Smooth muscle cell (in vitro differentiated cells): ENCODE data around the gene ERG. TPM values are rescaled to one million over a fixed set of nuclear protein-coding genes. Genes with fewer than 3 reads are reported as not detected.

Experiments
- DNase-seq: peaks from one replicate; lab custom pipeline; 2025; ENCODE audit not compliant: unreplicated experiment; lab: John Stamatoyannopoulos, UW
- H2AFZ ChIP-seq: fragments of 200-600 bp; sonication (generic); 2 replicates; pipeline ENCODE4 v1.6.0; 2016; ENCODE audit warnings: antibody characterized with exemption, low read depth, mild to moderate bottlenecking
- H3F3A ChIP-seq: fragments of 200-600 bp; sonication (generic); 2 replicates; pipeline ENCODE4 v1.6.0; 2017; ENCODE audit warnings: antibody characterized with exemption, low read depth
- H3K27ac ChIP-seq: fragments of 200-600 bp; sonication (generic); 2 replicates; pipeline ENCODE4 v1.5.1; 2016; ENCODE audit warnings: low read depth, mild to moderate bottlenecking
- H3K27me3 ChIP-seq: fragments of 200-600 bp; sonication (generic); 2 replicates; pipeline ENCODE4 v1.6.1; 2016; ENCODE audit warnings: low read depth, mild to moderate bottlenecking
- H3K36me3 ChIP-seq: fragments of 200-600 bp; sonication (generic); 2 replicates; pipeline ENCODE4 v1.5.1; 2016; ENCODE audit warnings: low read depth
- H3K4me1 ChIP-seq: fragments of 200-600 bp; sonication (generic); 2 replicates; pipeline ENCODE4 v1.5.1; 2016; ENCODE audit warnings: low read depth
- H3K4me2 ChIP-seq: fragments of 200-600 bp; sonication (generic); 2 replicates; pipeline ENCODE4 v1.6.0; 2016; ENCODE audit warnings: mild to moderate bottlenecking
- H3K4me3 ChIP-seq: fragments of 200-600 bp; sonication (generic); 2 replicates; pipeline ENCODE4 v1.5.1; 2016; ENCODE audit warnings: mild to moderate bottlenecking
- H3K79me2 ChIP-seq: fragments of 200-600 bp; sonication (generic); 2 replicates; pipeline ENCODE4 v1.6.0; 2016; ENCODE audit warnings: low read depth, mild to moderate bottlenecking
- H3K9ac ChIP-seq: fragments of 200-600 bp; sonication (generic); 2 replicates; pipeline ENCODE4 v1.6.0; 2016; ENCODE audit warnings: low read depth
- H3K9me3 ChIP-seq: fragments of 200-600 bp; sonication (generic); replicated peaks from 2 replicates; pipeline ENCODE4 v1.5.1; 2016; ENCODE audit warnings: low read depth
- H4K20me1 ChIP-seq: fragments of 200-600 bp; sonication (generic); 2 replicates; pipeline ENCODE4 v1.6.0; 2016; ENCODE audit warnings: low read depth
- CTCF ChIP-seq: fragments of 200-600 bp; sonication (generic); IDR thresholded peaks from 2 replicates; pipeline ENCODE4 v1.5.1; 2017; ENCODE audit warnings: borderline replicate concordance, mild to moderate bottlenecking, antibody characterized with exemption; ENCODE audit not compliant: insufficient read depth, poor library complexity, severe bottlenecking
- WGBS: methylation state at CpG from one replicate; pipeline ENCODE4 v1.1.7; 2016; ENCODE audit warnings: low lambda C conversion rate; 5-methylcytosine and 5-hydroxymethylcytosine counted together
- polyA plus RNA-seq: library from polyadenylated mRNA; unstranded; fragments of >200 nt; fragmentation: Nextera tagmentation; extraction: Ambion mirVana; gene quantifications from 2 replicates; pipeline ENCODE4 v1.2.1, GENCODE V29; 2016
- total RNA-seq: library from RNA; depleted of rRNA; stranded (reverse); fragments of >200 nt; gene quantifications from 2 replicates; pipeline ENCODE4 v1.2.3, GENCODE V29; 2014

The ERG gene
- total and polyA plus RNA-seq, 2 experiments from 2014 or later, result 11.0 to 14.4 TPM

DNA sequence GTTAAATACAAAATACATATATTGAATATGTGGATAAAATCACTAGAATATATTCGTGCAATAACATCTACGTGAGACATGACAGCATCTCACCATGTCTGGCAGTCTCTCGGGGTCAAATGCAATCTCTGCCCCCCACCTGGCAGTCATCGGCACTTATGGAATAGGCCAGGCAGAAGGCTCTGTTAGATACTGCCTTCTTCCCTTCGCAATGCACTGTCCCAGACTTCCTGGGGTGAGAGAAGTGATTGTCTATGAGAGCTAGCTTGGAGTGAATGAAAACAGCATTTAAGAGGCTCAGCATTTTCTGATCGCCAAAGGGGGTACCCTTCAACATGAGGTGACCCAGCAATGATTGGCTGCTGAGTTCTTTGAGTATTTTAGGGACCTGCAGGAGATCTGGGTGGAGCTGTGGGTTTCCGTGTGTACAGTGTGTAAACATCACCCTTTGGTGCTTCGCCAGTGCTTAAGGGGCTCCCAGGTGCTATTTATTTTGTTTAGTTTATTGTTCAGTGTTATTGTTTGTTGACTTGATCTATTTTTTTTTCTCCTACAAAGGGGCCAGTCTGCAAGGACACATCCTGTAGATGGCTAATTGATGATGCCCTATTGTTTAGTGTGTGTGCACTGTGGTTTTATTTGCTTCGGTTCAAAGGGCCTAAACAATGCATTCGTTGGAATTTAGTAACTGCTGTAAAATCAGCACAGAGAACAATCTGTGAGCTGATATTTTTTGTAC, 10.2 kb downstream of the ERG start:
- no peak for TF ChIP-seq CTCF
- H3K27ac ChIP-seq, result peak overlapping the region; percentile 24
- no peaks in the 10 kb centered on the region for H3K9me3 ChIP-seq
- no peaks in the 10 kb centered on the region for H3K79me2 ChIP-seq
- H3K27me3 ChIP-seq, result no peaks in the 10 kb centered on the region
- DNase-seq, result no peak
- no peaks in the 10 kb centered on the region for H4K20me1 ChIP-seq
- H3K4me1 ChIP-seq, result no peaks in the 10 kb centered on the region
- no peak overlapping the region for H2AFZ ChIP-seq
- WGBS, result 89% methylated on average over 10 of the region's 10 CpGs
- no peak overlapping the region for H3K9ac ChIP-seq
- peaks cover 5% of the 10 kb centered on the region for H3F3A ChIP-seq
- no peaks in the 10 kb centered on the region for H3K36me3 ChIP-seq
- H3K4me3 ChIP-seq, result no peak overlapping the region
- no peak overlapping the region for H3K4me2 ChIP-seq

GRCh38 chr21:38486706-38487105, 11.6 kb downstream of the ERG start:
- no peaks in the 10 kb centered on the region for H3K27me3 ChIP-seq
- peak overlapping the region; percentile 76 for H3K4me2 ChIP-seq
- H3K4me1 ChIP-seq, result no peaks in the 10 kb centered on the region
- H3K4me3 ChIP-seq, result no peak overlapping the region
- H3K27ac ChIP-seq, result peak overlapping the region; percentile 90
- no peaks in the 10 kb centered on the region for H3K9me3 ChIP-seq
- H3K36me3 ChIP-seq, result no peaks in the 10 kb centered on the region
- H3K79me2 ChIP-seq, result no peaks in the 10 kb centered on the region
- DNase-seq, result no peak
- peaks cover 5% of the 10 kb centered on the region for H3F3A ChIP-seq
- H2AFZ ChIP-seq, result peak overlapping the region; percentile 35
- 55% methylated on average over 6 of the region's 6 CpGs for WGBS
- TF ChIP-seq CTCF, result no peak
- H3K9ac ChIP-seq, result peak overlapping the region; percentile 66
- H4K20me1 ChIP-seq, result no peaks in the 10 kb centered on the region

DNA sequence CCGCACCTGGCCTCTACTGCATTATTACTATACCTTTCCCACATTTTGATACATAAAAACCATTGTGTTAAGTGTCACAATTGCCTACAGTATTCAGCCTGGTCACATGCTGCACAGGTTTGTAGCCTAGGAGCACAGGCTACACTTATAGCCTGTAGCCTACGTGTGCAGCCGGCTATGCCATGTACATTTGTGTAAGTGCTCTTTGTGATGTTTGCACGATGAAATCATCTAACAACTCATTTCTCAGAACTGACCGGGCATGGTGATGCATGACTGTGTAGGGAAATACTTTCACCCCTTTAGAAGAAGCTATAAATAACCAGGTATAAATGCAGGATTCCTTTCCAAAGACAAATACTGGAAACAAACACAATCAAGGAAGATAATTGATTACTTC, 12.1 kb downstream of the ERG start:
- no peaks in the 10 kb centered on the region for H3K27me3 ChIP-seq
- no peaks in the 10 kb centered on the region for H3K79me2 ChIP-seq
- no peak overlapping the region for H2AFZ ChIP-seq
- no peak overlapping the region for H3K4me3 ChIP-seq
- no peaks in the 10 kb centered on the region for H4K20me1 ChIP-seq
- DNase-seq, result no peak
- H3K9ac ChIP-seq, result peak overlapping the region; percentile 66
- peak overlapping the region; percentile 90 for H3K27ac ChIP-seq
- TF ChIP-seq CTCF, result no peak
- H3F3A ChIP-seq, result peaks cover 5% of the 10 kb centered on the region
- no peaks in the 10 kb centered on the region for H3K9me3 ChIP-seq
- H3K36me3 ChIP-seq, result no peaks in the 10 kb centered on the region
- peak overlapping the region; percentile 76 for H3K4me2 ChIP-seq
- whole genome bisulfite sequencing, result 44% methylated on average over 5 of the region's 5 CpGs
- no peaks in the 10 kb centered on the region for H3K4me1 ChIP-seq
